Measurements from ENCODE around the gene MAGED2. TPM values are rescaled to one million over a fixed set of nuclear protein-coding genes. Genes with fewer than 3 reads are reported as not detected.

The MAGED2 gene
- total RNA-seq, 1 experiment from 2014 or later: 92.2 TPM

Small RNAs within 50 kb of the gene (small RNA-seq; reads per million reads assigned to genes)
- gene AL049732.1 (0 reads per million in 2 experiments), gene SNORA11 (3.8 to 12.8 reads per million in 2 experiments)

Other genes with a start within 250 kb of the MAGED2 start
- gene ITIH6, start 9.5 kb upstream of the MAGED2 start, total RNA-seq (2014; rRNA removed; shearing (Covaris generic)): 0.05 TPM in 1 of 2 replicates, not detected in the other
- gene TRO, start 113.1 kb downstream of the MAGED2 start, total RNA-seq (2014; rRNA removed; shearing (Covaris generic)): 12.4 and 13.4 TPM in 2 replicates
- gene PFKFB1, start 186.4 kb downstream of the MAGED2 start, total RNA-seq (2014; rRNA removed; shearing (Covaris generic)): not detected in 2 replicates
- 10.5 and 10.9 TPM in 2 replicates for gene APEX2, start 192.6 kb downstream of the MAGED2 start, total RNA-seq (2014; rRNA removed; shearing (Covaris generic))
- not detected in 2 replicates for gene ALAS2, start 223.2 kb downstream of the MAGED2 start, total RNA-seq (2014; rRNA removed; shearing (Covaris generic))